Tibial artery (tissue), 4 donors: ENCODE data around the gene FAM53B.

Experiments used
- DNase-seq, 2 donors: peaks; one replicate each; pipeline ENCODE4 v3.0.0-alpha.2; 2019
- H3K27ac ChIP-seq, 2 donors: fragments of 200-600 bp; sonication (generic) in 1 of 2; 1 replicate in 1 of 2; 2 replicates in 1 of 2; pipeline ENCODE4 v1.5.1; 2018 to 2019; ENCODE audit warnings: mild to moderate bottlenecking in 1 of 2
- H3K27me3 ChIP-seq, 2 donors: fragments of 200-600 bp; sonication (generic) in 1 of 2; one replicate each; pipeline versions ENCODE4 v1.5.1 to v1.6.0; 2016 to 2019
- H3K36me3 ChIP-seq, 3 donors: fragments of 200-600 bp; sonication (generic) in 2 of 3; one replicate each; pipeline ENCODE4 v1.5.1; 2016 to 2019; ENCODE audit warnings: mild to moderate bottlenecking in 2 of 3
- H3K4me1 ChIP-seq, 4 donors: fragments of 200-600 bp; sonication (generic) in 2 of 4; 1 replicate in 3 of 4; 2 replicates in 1 of 4; pipeline ENCODE4 v1.5.1; 2016 to 2019
- H3K4me3 ChIP-seq, 2 donors: fragments of 200-600 bp; sonication (generic) in 1 of 2; 1 replicate in 1 of 2; 2 replicates in 1 of 2; pipeline ENCODE4 v1.5.1; 2018 to 2019; ENCODE audit warnings: mild to moderate bottlenecking in 2 of 2
- H3K9me3 ChIP-seq, 3 donors: fragments of 200-600 bp; sonication (generic) in 1 of 3; one replicate each; pipeline ENCODE4 v1.5.1; 2016 to 2019
- intact Hi-C: fragments of 100-400 bp; cut with DNase I; formaldehyde crosslinking; loops from one replicate; pipeline ENCODE4 v1.15.0; 2023; ENCODE audit warnings: low total_unique reads
- TF ChIP-seq, protein P1 (sequence below), 2 experiments: fragments of 200-600 bp in 1 of 2; fragments of 450-650 bp in 1 of 2; IDR thresholded peaks; one replicate each; pipeline ENCODE4 v1.5.1; 2017 to 2019; ENCODE audit warnings: antibody characterized with exemption in 2 of 2, mild to moderate bottlenecking in 1 of 2, moderate library complexity in 1 of 2

Gene FAM53B

GRCh38 chr10:124674768-124675222, 69.4 kb downstream of the FAM53B start:
- Histone ChIP-seq H3K27me3 (no peaks in the 10 kb centered on the region), H3K9me3 (no peaks in the 10 kb centered on the region), H3K4me1 (peaks cover 0 to 28% (median 5%) of the 10 kb centered on the region in 4 donors), H3K27ac (no peak overlapping the region), H3K4me3 (no peak overlapping the region), H3K36me3 (no peaks in the 10 kb centered on the region)
- DNase-seq: no peak
- intact Hi-C loops: no loop called here
- TF ChIP-seq, protein P1, sequence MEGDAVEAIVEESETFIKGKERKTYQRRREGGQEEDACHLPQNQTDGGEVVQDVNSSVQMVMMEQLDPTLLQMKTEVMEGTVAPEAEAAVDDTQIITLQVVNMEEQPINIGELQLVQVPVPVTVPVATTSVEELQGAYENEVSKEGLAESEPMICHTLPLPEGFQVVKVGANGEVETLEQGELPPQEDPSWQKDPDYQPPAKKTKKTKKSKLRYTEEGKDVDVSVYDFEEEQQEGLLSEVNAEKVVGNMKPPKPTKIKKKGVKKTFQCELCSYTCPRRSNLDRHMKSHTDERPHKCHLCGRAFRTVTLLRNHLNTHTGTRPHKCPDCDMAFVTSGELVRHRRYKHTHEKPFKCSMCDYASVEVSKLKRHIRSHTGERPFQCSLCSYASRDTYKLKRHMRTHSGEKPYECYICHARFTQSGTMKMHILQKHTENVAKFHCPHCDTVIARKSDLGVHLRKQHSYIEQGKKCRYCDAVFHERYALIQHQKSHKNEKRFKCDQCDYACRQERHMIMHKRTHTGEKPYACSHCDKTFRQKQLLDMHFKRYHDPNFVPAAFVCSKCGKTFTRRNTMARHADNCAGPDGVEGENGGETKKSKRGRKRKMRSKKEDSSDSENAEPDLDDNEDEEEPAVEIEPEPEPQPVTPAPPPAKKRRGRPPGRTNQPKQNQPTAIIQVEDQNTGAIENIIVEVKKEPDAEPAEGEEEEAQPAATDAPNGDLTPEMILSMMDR (IDR thresholded peaks at IDR 0.05): no peak

GRCh38 chr10:124672181-124672638, 72.0 kb downstream of the FAM53B start:
- Histone ChIP-seq H3K27me3 (no peaks in the 10 kb centered on the region), H3K4me1 (peaks cover 0 to 21% (median 0%) of the 10 kb centered on the region in 4 donors), H3K4me3 (no peak overlapping the region), H3K27ac (no peak overlapping the region), H3K36me3 (no peaks in the 10 kb centered on the region), H3K9me3 (no peaks in the 10 kb centered on the region)
- TF ChIP-seq, protein P1 (IDR thresholded peaks at IDR 0.05): no peak
- intact Hi-C loops: no loop called here
- DNase-seq: no peak

- no peaks in the 10 kb centered on the region for H3K36me3 ChIP-seq
- intact Hi-C loops: no loop called here
These were observed 72.6 kb downstream of the FAM53B start for GRCh38 chr10:124671486-124672075.

GRCh38 chr10:124670849-124671248, 73.3 kb downstream of the FAM53B start:
- Histone ChIP-seq H3K9me3 (no peaks in the 10 kb centered on the region), H3K4me3 (no peak overlapping the region), H3K4me1 (peaks cover 0 to 21% (median 0%) of the 10 kb centered on the region in 4 donors), H3K36me3 (no peaks in the 10 kb centered on the region), H3K27ac (no peak overlapping the region), H3K27me3 (no peaks in the 10 kb centered on the region)
- TF ChIP-seq, protein P1 (IDR thresholded peaks at IDR 0.05): no peak
- intact Hi-C loops: no loop called here
- DNase-seq: no peak

More at GRCh38 chr10:124671486-124672075, 72.6 kb downstream of the FAM53B start:
- H3K27me3 ChIP-seq: no peaks in the 10 kb centered on the region
- no peak overlapping the region for H3K4me3 ChIP-seq
- no peak for DNase-seq
- H3K27ac ChIP-seq: no peak overlapping the region
- no peaks in the 10 kb centered on the region for H3K9me3 ChIP-seq
- TF ChIP-seq, protein P1 (IDR thresholded peaks at IDR 0.05): no peak
- H3K4me1 ChIP-seq: peaks cover 0 to 16% (median 0%) of the 10 kb centered on the region in 4 donors

- Histone ChIP-seq H3K36me3 (no peaks in the 10 kb centered on the region), H3K4me3 (no peak overlapping the region), H3K4me1 (peaks cover 0 to 23% (median 0%) of the 10 kb centered on the region in 4 donors), H3K27ac (no peak overlapping the region), H3K9me3 (no peaks in the 10 kb centered on the region), H3K27me3 (no peaks in the 10 kb centered on the region)
- TF ChIP-seq, protein P1 (IDR thresholded peaks at IDR 0.05): no peak
- DNase-seq: no peak
- intact Hi-C loops: no loop called here
These were observed 74.1 kb downstream of the FAM53B start for GRCh38 chr10:124669824-124670654.
